NCI-H446 (cell line): ENCODE results near the gene TNFAIP2.
"Not testable (repeated sequence)": the region's sequence is repeated elsewhere in the genome, so short reads cannot be mapped to it uniquely, and the experiment has no call there.

Experiments
- DNase-seq, 2 experiments: peaks; one replicate each; lab custom pipeline; 2025; lab: John Stamatoyannopoulos, UW

Gene TNFAIP2

GRCh38 chr14:103107455-103107854 is 15.8 kb upstream of the TNFAIP2 start:
- no peak for DNase-seq

- DNase-seq, result no peak
These were observed 15.1 kb upstream of the TNFAIP2 start for GRCh38 chr14:103107941-103108748.

DNA sequence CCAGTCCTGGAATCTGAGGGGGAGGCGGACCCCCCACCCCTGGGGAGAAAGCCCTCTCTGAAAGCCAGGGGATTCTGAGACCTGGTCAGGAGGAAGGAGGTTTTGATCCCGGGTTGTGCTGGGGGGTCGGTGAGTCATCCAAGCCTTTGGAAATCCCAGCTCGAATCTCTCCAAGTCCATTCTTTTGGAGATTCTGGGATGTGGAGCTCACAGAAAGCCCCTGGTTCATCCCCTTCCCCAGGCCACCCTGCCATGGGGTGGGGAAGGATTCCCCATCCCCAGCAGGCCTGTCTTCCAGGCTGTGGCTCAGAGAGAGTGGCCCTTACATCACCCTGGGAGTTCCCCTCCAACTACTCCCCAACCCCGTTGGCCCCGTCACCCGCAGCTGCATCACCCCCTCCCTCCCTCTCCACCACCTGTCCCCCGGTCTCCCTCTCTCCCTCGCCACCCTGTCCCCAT is 14.5 kb upstream of the TNFAIP2 start:
- DNase-seq, result no peak

DNA sequence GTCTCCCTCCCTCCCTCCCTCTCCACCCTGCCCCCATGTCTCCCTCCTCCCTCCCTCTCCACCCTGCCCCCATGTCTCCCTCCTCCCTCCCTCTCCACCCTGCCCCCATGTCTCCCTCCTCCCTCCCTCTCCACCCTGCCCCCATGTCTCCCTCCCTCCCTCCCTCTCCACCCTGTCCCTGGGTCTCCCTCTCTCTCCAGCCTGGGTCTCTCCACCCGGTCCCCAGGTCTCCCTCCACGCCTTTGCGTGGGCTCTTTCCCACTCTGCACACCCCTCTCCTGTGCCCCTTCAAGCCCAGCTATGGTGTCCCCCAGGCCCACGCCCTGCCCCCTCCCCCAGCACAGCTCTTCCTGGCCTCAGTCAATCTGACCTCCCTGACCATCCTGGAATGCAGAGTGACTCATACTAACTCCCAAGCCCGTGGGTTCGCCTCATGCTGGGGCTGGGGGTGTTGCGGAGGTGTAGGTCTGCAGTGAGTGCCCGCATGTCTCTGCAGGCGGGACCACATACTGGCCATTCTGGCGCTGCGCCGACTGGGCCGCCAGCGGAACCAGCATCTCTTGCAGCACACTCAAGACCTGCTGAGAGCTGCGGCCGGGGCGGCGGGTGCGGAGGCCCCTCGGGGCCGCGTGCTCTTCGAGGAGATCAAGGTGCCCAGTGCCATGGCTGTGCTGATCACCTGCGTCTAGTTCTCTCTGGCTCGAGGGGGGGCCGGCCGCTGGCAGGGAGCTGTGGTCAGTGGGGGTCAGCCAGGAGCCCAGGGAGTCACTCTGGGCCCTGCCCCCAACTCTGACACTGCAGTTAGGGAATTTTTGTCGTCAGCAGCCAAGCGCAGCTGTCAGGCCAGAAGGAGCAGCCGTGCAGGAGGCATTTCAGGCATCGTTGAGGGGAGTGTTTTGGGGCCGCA is 13.5 kb upstream of the TNFAIP2 start:
- DNase-seq, result no peak

- no peak for DNase-seq
These were observed 12.5 kb upstream of the TNFAIP2 start for GRCh38 chr14:103110681-103111231.

- DNase-seq, result no peak
These were observed 11.9 kb upstream of the TNFAIP2 start for GRCh38 chr14:103111232-103111868.

DNA sequence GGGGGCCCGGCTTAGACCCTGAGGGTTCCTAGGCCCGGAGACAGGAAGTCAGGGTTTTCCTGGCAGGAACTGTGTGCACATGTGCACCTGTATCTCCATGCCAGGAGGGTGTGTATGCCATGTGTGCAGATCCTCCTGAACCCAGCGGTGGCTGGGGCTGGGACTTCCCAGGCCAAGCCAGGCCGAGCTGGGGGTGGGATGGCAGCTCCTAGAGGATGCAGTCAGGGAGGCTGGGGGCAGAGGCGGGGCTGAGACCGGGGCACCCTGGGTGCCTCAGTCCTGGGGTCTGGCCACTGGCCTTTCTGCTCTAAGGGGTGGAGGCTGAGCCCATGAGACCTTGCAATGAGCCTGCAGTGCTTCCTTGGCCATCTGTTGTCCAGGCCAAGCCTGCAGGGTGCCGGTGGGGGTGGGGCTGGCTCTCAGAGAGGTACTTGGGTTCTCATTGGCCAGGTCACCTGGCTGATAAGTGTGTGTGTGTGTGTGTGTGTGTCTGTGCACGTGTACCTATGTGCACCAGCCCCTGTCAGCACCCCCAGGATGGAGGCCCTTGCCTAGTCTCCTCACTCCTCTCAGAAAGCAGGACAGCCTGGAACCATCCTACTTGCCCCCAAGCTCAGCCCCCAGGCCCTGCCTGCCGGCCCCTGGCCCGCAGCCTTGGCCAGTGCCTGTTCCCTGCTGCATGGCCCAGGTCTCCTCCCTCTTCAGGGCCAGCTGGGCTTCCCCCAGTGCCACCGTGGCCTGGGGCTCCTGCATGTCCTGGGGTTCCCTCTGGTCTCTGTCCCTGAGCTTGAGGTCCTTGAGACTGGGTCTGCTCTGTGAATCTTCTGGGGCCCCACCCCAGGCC is 10.6 kb upstream of the TNFAIP2 start:
- DNase-seq, result no peak

- DNase-seq, result no peak
These were observed 10.0 kb upstream of the TNFAIP2 start for GRCh38 chr14:103113303-103113702.

DNA sequence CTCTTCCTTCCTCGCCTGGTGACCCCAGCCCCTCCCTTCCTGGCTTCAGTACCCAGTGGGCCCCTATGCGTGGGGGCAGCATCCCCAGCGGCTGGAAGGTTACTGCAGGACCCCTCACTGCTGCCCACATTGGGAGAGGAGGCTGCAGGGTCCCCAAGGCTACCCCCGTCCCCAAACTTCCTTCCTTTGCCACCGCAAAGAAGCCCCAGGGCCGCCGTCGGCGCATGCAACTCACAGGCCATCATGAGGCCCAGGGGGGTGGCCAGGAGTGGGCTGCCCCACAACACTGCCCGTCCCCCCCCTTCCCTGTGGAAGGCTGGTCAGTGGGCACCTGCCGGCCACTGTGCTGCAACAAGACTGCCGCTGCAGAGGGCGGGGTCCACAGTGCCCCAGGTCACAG is 9.5 kb upstream of the TNFAIP2 start:
- no peak for DNase-seq

- DNase-seq, result not testable (repeated sequence)
These were observed 8.1 kb upstream of the TNFAIP2 start for GRCh38 chr14:103115086-103115679.

- DNase-seq, result no peak
These were observed 7.3 kb upstream of the TNFAIP2 start for GRCh38 chr14:103115845-103116572.

GRCh38 chr14:103116636-103117035 is 6.6 kb upstream of the TNFAIP2 start:
- DNase-seq, result no peak

DNA sequence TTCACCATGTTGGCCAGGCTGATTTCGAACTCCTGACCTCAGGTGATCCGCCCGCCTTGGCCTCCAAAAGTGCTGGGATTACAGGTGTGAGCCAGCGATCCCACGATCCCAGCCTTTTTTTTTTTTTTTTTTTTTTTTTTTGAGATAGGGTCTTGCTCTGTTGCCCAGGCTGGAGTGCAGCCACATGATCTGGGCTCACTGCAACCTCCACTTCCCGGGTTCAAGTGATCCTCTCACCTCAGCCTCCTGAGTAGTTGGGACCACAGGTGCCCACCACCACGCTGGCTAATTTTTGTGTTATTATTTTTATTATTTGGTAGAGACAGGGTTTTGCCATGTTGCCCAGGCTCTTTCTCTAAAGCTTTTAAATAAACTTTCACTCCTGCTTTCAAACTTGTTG is 5.8 kb upstream of the TNFAIP2 start:
- DNase-seq, result not testable (repeated sequence)

DNA sequence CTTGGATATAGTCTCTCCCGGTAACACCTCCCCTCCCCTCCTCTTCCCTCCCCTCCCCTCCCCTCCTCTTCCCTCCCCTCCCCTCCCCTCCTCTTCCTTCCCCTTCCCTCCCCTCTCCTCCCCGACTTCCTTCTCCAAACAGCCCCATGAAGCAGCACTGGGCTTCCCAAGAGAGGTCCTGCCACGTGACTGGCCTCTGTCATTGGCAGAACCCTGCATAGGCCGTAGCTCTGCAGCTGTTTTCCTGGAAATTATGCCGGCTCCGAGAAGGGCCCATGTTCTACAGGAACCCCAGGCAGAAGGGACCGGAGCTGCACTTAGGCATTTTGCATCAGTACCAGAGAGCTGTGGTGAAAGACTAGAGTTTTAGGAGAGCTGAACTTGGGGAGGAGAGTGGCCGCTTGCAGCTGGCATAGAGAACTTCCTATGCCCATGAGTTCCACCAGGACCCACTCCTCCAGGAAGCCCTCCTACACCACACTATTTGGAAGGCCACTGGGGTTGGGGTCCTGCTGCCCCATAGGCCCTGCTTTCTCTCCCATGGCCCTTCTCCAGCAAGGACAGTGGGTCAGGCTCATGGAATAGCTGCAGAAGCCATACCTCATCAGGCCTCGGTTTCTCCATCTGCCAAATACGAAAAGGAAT is 5.1 kb upstream of the TNFAIP2 start:
- DNase-seq, result no peak

DNA sequence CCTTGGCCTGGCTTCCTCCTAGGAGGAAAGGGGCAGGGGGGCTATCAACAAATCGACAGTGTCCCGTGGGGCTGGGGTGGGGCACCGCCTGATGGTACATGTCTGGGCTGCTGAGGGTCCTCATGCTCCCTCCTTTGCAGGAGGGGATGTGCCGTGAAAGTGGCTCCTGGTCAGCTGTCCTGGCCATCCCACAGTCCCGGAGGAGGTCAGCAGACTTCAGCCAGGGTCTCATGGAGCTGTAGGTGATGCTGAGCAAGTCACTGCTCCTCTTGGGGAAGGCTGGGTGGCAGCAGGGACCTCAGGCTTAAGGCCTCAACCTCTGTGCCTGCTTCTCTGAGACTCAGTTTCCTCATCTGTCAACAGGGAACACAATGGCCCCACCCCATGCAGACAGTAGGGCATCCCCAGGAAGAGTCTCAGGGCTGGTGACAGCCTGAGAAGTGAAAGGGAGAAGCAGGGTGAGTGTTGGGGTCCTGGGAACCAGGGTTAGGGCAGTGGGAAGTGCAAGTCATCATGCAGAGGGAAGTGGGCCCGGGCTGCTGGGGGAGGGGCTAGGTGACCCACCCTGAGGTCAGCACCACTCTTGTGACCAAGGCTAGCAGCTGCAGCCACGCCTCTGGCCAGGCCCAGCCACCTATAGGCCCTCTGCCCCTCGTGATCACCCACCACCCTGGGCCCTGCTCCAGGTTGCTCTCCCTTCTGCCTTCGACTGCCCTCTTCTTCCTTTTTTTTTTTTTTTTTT is 4.4 kb upstream of the TNFAIP2 start:
- DNase-seq, result no peak

GRCh38 chr14:103119527-103119926 is 3.7 kb upstream of the TNFAIP2 start:
- not testable (repeated sequence) for DNase-seq

GRCh38 chr14:103121121-103121845 is 2.0 kb upstream of the TNFAIP2 start:
- no peak for DNase-seq
